Ovary (tissue), 1 donor: ENCODE data around the gene AGO3.
"Not testable (repeated sequence)": the region's sequence is repeated elsewhere in the genome, so short reads cannot be mapped to it uniquely, and the experiment has no call there.

Experiments
- EP300 ChIP-seq: sonication (generic); formaldehyde crosslinking; IDR thresholded peaks from one replicate; pipeline ENCODE4 v1.6.1; 2017; ENCODE audit warnings: antibody characterized with exemption
- POLR2A ChIP-seq: fragments of 450-650 bp; IDR thresholded peaks from one replicate; pipeline ENCODE4 v1.6.1; 2017; ENCODE audit warnings: antibody characterized with exemption, mild to moderate bottlenecking, moderate library complexity

GRCh38 chr1:35972631-35973030 is 41.7 kb downstream of the AGO3 start:
- TF ChIP-seq POLR2A, EP300: not testable (repeated sequence)
